GM12892 (cell line): ENCODE measurements around the gene STRA8.

ENCODE experiments used
- POLR2A ChIP-seq: IDR thresholded peaks from 2 replicates; pipeline ENCODE4 v1.6.1; 2011; ENCODE audit warnings: low read depth, low read length, control low read depth
- POLR2AphosphoS5 ChIP-seq: IDR thresholded peaks from 2 replicates; pipeline ENCODE4 v1.6.1; 2011; ENCODE audit warnings: low read depth, low read length, control low read depth
- TAF1 ChIP-seq: IDR thresholded peaks from 2 replicates; pipeline ENCODE4 v1.6.1; 2011; ENCODE audit warnings: low read depth, mild to moderate bottlenecking, control low read depth, low read length, borderline replicate concordance

- TF ChIP-seq POLR2A (no peak), TAF1 (no peak), POLR2AphosphoS5 (no peak)
These were observed 39.0 kb upstream of the STRA8 start for GRCh38 chr7:135194494-135195095.
